Measurements from ENCODE around the gene DDO. TPM values are rescaled to one million over a fixed set of nuclear protein-coding genes. Genes with fewer than 3 reads are reported as not detected.

The DDO gene
- total and polyA plus RNA-seq, 2 of the 4 experiments (the other 2 are of a cell fraction): 0.15 to 0.18 TPM

- in situ Hi-C loops (cut with MboI; ENCODE audit: low sequenced_read_pairs): no loop called here
Observed at GRCh38 chr6:110446405-110446804, 31.0 kb upstream of the DDO start.

More at GRCh38 chr6:110446405-110446804, 31.0 kb upstream of the DDO start:
- Histone ChIP-seq H3K18ac (ENCODE audit: low read depth, low read length) (no peak overlapping the region), H2BK20ac (ENCODE audit: low read depth, low read length) (no peak overlapping the region), H3K9me3 (ENCODE audit: control insufficient read depth, insufficient read depth, low read length) (no peaks in the 10 kb centered on the region), H3K14ac (replicated peaks; ENCODE audit: low read depth, low read length) (no peak overlapping the region), H2BK5ac (ENCODE audit: low read depth, low read length, poor library complexity, severe bottlenecking) (no peak overlapping the region), H3K56ac (ENCODE audit: extremely low read depth, insufficient read depth, low read length) (no peak overlapping the region), H2AK5ac (ENCODE audit: low read depth, low read length) (no peak overlapping the region), H2BK120ac (ENCODE audit: low read depth, low read length) (no peak overlapping the region), H3K4ac (ENCODE audit: low read depth, low read length) (no peak overlapping the region), H3K79me1 (ENCODE audit: low read depth in 1 of 2, low read length in 2 of 2) (no peaks in the 10 kb centered on the region), H3K4me2 (ENCODE audit: low read depth, low read length) (no peak overlapping the region), H3K27me3 (ENCODE audit: control insufficient read depth, insufficient read depth, low read length) (peaks cover 14% of the 10 kb centered on the region), H3K23ac (ENCODE audit: low read depth, low read length) (no peak overlapping the region), H2AK9ac (replicated peaks; ENCODE audit: low read depth, low read length, poor library complexity) (no peak overlapping the region), H3K4me1 (ENCODE audit: control insufficient read depth, insufficient read depth, low read length) (no peaks in the 10 kb centered on the region), H4K91ac (ENCODE audit: insufficient read depth, low read depth, low read length) (no peak overlapping the region), H2AFZ (replicated peaks; ENCODE audit: low read length, poor library complexity) (no peak overlapping the region), H3K36me3 (ENCODE audit: control insufficient read depth, insufficient read depth, low read length) (no peaks in the 10 kb centered on the region), H4K5ac (ENCODE audit: low read depth, low read length) (no peak overlapping the region), H3K4me3 (ENCODE audit: insufficient read depth, low read depth, low read length) (no peak overlapping the region), H3K9me1 (ENCODE audit: insufficient read depth, low read length) (no peaks in the 10 kb centered on the region), H2BK15ac (ENCODE audit: low read depth, low read length) (no peak overlapping the region), H4K8ac (ENCODE audit: low read depth in 2 of 2, low read length in 2 of 2) (no peak overlapping the region), H3K9ac (ENCODE audit: low read depth, low read length) (no peak overlapping the region), H3K27ac (ENCODE audit: insufficient read depth, low read length) (no peak overlapping the region), H4K20me1 (ENCODE audit: insufficient read depth, low read length) (no peaks in the 10 kb centered on the region)
- CTCF ChIA-PET: no interaction called here
- WGBS, 2 experiments (ENCODE audit: extremely low coverage in 2 of 2, insufficient read length in 1 of 2): no CpG with 5 or more reads among the region's 4 CpGs
- no peak for TF ChIP-seq NFE2L2 (IDR thresholded peaks at IDR 0.05; ENCODE audit: low read depth, low read length)
- no peak for TF ChIP-seq MXI1 (IDR thresholded peaks at IDR 0.05; ENCODE audit: borderline replicate concordance, low read depth, low read length)
- TF ChIP-seq SMC3 (IDR thresholded peaks at IDR 0.05; ENCODE audit: low read depth, low read length): no peak
- no peak for TF ChIP-seq RAD21 (IDR thresholded peaks at IDR 0.05; ENCODE audit: low read length)
- no peak for TF ChIP-seq CEBPB (IDR thresholded peaks at IDR 0.05; ENCODE audit: low read depth, low read length)
- TF ChIP-seq CHD1 (IDR thresholded peaks at IDR 0.05; ENCODE audit: low read depth, low read length): no peak
- no peak for TF ChIP-seq RFX5 (IDR thresholded peaks at IDR 0.05; ENCODE audit: low read depth, low read length)
- no peak for TF ChIP-seq CTCF (conservative IDR thresholded peaks at IDR 0.05; ENCODE audit: low read depth, low read length)
- TF ChIP-seq ELK1 (IDR thresholded peaks at IDR 0.05; ENCODE audit: borderline replicate concordance, low read depth, low read length): no peak
- no peak for TF ChIP-seq MAFK (IDR thresholded peaks at IDR 0.05; ENCODE audit: low read depth, low read length)
- TF ChIP-seq FOS (IDR thresholded peaks at IDR 0.05; ENCODE audit: low read depth, low read length): no peak
- TF ChIP-seq MAZ (IDR thresholded peaks at IDR 0.05; ENCODE audit: borderline replicate concordance, low read depth, low read length): no peak
- no peak for TF ChIP-seq POLR2A (IDR thresholded peaks at IDR 0.05; ENCODE audit: low read depth, low read length)
- TF ChIP-seq RCOR1 (IDR thresholded peaks at IDR 0.05; ENCODE audit: insufficient replicate concordance, low read length): no peak
- TF ChIP-seq BHLHE40 (IDR thresholded peaks at IDR 0.05; ENCODE audit: low read depth, low read length): no peak
- TF ChIP-seq USF2 (IDR thresholded peaks at IDR 0.05; ENCODE audit: low read depth, low read length): no peak
- BruUV-seq (replicated peaks): no TSS peak
- dilution Hi-C loops (cut with HindIII; ENCODE audit: low sequenced_read_pairs, unreplicated experiment): no loop called here
- no peak for DNase-seq
- POLR2A ChIA-PET (ENCODE audit: unreplicated experiment): no interaction called here
- ATAC-seq (ENCODE audit: low read depth): no peak
- intact Hi-C loops (cut with micrococcal nuclease): no loop called here
